Measurements from ENCODE around the gene PLAAT2. TPM values are rescaled to one million over a fixed set of nuclear protein-coding genes. Genes with fewer than 3 reads are reported as not detected.

The PLAAT2 gene
- total and polyA plus RNA-seq, 8 donors: 5.0 to 6.0 TPM; not detected in 6

GRCh38 chr11:63506876-63507275, 56.3 kb downstream of the PLAAT2 start:
- Histone ChIP-seq H3K4me3 (no peak overlapping the region), H3K9me3 (no peaks in the 10 kb centered on the region), H3K36me3 (peaks cover 0 to 3% of the 10 kb centered on the region in 2 donors), H3K27ac (peak overlapping the region in 1 of 2 donors; percentile 86), H3K4me1 (peaks cover 0 to 63% of the 10 kb centered on the region in 2 donors), H3K27me3 (no peaks in the 10 kb centered on the region)
- TF ChIP-seq, protein P1, sequence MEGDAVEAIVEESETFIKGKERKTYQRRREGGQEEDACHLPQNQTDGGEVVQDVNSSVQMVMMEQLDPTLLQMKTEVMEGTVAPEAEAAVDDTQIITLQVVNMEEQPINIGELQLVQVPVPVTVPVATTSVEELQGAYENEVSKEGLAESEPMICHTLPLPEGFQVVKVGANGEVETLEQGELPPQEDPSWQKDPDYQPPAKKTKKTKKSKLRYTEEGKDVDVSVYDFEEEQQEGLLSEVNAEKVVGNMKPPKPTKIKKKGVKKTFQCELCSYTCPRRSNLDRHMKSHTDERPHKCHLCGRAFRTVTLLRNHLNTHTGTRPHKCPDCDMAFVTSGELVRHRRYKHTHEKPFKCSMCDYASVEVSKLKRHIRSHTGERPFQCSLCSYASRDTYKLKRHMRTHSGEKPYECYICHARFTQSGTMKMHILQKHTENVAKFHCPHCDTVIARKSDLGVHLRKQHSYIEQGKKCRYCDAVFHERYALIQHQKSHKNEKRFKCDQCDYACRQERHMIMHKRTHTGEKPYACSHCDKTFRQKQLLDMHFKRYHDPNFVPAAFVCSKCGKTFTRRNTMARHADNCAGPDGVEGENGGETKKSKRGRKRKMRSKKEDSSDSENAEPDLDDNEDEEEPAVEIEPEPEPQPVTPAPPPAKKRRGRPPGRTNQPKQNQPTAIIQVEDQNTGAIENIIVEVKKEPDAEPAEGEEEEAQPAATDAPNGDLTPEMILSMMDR (IDR thresholded peaks at IDR 0.05): no peak
- ATAC-seq (no peak), DNase-seq (no peak)
- intact Hi-C loops (cut with DNase I): no loop called here

GRCh38 chr11:63505857-63506528, 57.2 kb downstream of the PLAAT2 start, which contains the start of gene LGALS12:
Gene LGALS12 (plus strand): TSS chr11:63506084. CDS start chr11:63506459, 375 bp downstream.
- H3K4me3 ChIP-seq: no peak within 1 kb of the TSS
- peaks cover 0 to 64% of the 10 kb centered on the region in 2 donors for H3K4me1 ChIP-seq
- H3K36me3 ChIP-seq: peaks cover 0 to 2% of the 10 kb centered on the region in 2 donors
- H3K9me3 ChIP-seq: peaks cover 0 to 2% of the 10 kb centered on the region in 2 donors
- peak within 1 kb of the TSS in 1 of 2 donors; percentile 86 for H3K27ac ChIP-seq
- intact Hi-C loops (cut with DNase I): no loop called here
- ATAC-seq (peak; percentile 26), DNase-seq (peak in 2 of 4 donors; percentile 44 to 82)
- TF ChIP-seq, protein P1 (IDR thresholded peaks at IDR 0.05): no peak
- no peaks in the 10 kb centered on the region for H3K27me3 ChIP-seq

DNA sequence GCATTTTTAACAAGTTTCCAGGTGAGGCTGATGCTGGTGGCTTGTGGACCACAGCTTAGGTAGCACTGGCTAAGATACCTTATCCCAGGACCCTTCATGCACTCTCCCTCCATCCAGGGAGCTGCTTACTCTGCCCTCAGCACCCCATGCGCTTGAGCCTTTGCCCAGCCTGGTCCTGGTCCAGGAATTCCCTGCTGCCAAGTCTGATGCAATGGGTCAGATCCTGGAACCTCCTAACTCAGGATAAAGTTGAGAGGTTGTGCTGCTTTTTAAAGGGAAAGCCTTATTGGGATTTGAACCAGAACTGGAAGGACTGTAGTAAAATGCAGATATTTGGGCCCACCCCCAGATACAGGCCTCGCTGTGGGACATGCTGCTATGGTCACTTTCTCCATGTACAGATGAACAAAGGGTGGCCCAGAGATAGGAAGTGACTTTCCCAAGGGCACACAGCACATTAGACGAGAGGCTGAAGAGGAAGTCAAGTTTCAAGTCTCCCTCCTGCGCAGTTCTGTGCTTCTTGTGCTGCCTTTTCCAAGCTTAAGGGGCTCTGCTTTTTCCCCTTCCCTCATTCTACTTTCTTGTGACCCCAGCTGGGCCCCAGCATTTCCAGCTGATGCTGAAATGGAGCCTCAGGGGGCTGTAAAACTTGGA, 58.1 kb downstream of the PLAAT2 start:
- Histone ChIP-seq H3K36me3 (no peaks in the 10 kb centered on the region), H3K4me1 (peaks cover 0 to 64% of the 10 kb centered on the region in 2 donors), H3K4me3 (no peak overlapping the region), H3K27ac (peak overlapping the region in 1 of 2 donors; percentile 86), H3K9me3 (peaks cover 0 to 11% of the 10 kb centered on the region in 2 donors), H3K27me3 (no peaks in the 10 kb centered on the region)
- DNase-seq: no peak
- TF ChIP-seq, protein P1 (IDR thresholded peaks at IDR 0.05): no peak
- no peak for ATAC-seq
- intact Hi-C loops (cut with DNase I): no loop called here

- no peak overlapping the region for H3K4me3 ChIP-seq
- intact Hi-C loops (cut with DNase I): no loop called here
- H3K36me3 ChIP-seq: no peaks in the 10 kb centered on the region
- peak overlapping the region in 1 of 2 donors; percentile 86 for H3K27ac ChIP-seq
- no peaks in the 10 kb centered on the region for H3K27me3 ChIP-seq
- DNase-seq (no peak), ATAC-seq (no peak)
- TF ChIP-seq, protein P1 (IDR thresholded peaks at IDR 0.05): no peak
- peaks cover 0 to 64% of the 10 kb centered on the region in 2 donors for H3K4me1 ChIP-seq
- H3K9me3 ChIP-seq: peaks cover 0 to 21% of the 10 kb centered on the region in 2 donors
Observed at GRCh38 chr11:63504054-63504453, 59.1 kb downstream of the PLAAT2 start.

- intact Hi-C loops (cut with DNase I): no loop called here
- Histone ChIP-seq H3K36me3 (no peaks in the 10 kb centered on the region), H3K4me1 (peaks cover 0 to 64% of the 10 kb centered on the region in 2 donors), H3K27ac (peak overlapping the region in 1 of 2 donors; percentile 86), H3K9me3 (peaks cover 0 to 25% of the 10 kb centered on the region in 2 donors), H3K27me3 (no peaks in the 10 kb centered on the region), H3K4me3 (no peak overlapping the region)
- ATAC-seq (peak; percentile 44), DNase-seq (peak in 1 of 4 donors; percentile 57)
- TF ChIP-seq, protein P1 (IDR thresholded peaks at IDR 0.05): no peak
Observed at GRCh38 chr11:63503492-63503891, 59.7 kb downstream of the PLAAT2 start.
